IMR-90 (cell line): Measurements from ENCODE around the gene AVPR1A. TPM values are rescaled to one million over a fixed set of nuclear protein-coding genes. Genes with fewer than 3 reads are reported as not detected.

Experiments used
- ATAC-seq: fragments of 200-7000 bp; cut with Tn5 transposase; 2 replicates; pipeline ENCODE4 v1.9.1; 2020; ENCODE audit warnings: low read depth, mild to moderate bottlenecking, moderate library complexity
- BruUV-seq: library from RNA; stranded (reverse); fragments of 400-500 nt; replicated peaks from 2 replicates; lab custom pipeline; 2021; lab: Mats Ljungman, UMichigan
- CTCF ChIA-PET: fragments of 300-600 bp; formaldehyde crosslinking; extraction: SDS; loops from one replicate; lab custom pipeline; 2021; ENCODE audit warnings: antibody characterized with exemption; lab: Yijun Ruan, JAX
- POLR2A ChIA-PET: fragments of 300-600 bp; sonication (Branson Sonifier 250); formaldehyde crosslinking; loops from one replicate; lab custom pipeline; 2022; ENCODE audit warnings: antibody characterized with exemption; ENCODE audit not compliant: unreplicated experiment; lab: Charles Lee
- DNase-seq: peaks from one replicate; pipeline ENCODE4 v3.0.0; 2013
- H2AFZ ChIP-seq: replicated peaks from 2 replicates; pipeline ENCODE3; 2013; ENCODE audit warnings: low read length, mild to moderate bottlenecking; ENCODE audit not compliant: poor library complexity
- H2AK5ac ChIP-seq: 2 replicates; pipeline ENCODE4 v1.6.1; 2013; ENCODE audit warnings: low read depth, low read length, inconsistent platforms
- H2AK9ac ChIP-seq: replicated peaks from 2 replicates; pipeline ENCODE3; 2013; ENCODE audit warnings: mild to moderate bottlenecking, low read depth, low read length, moderate library complexity; ENCODE audit not compliant: poor library complexity
- H2BK120ac ChIP-seq: 2 replicates; pipeline ENCODE4 v1.6.1; 2013; ENCODE audit warnings: low read depth, low read length, inconsistent platforms
- H2BK15ac ChIP-seq: 3 replicates; pipeline ENCODE4 v1.6.1; 2013; ENCODE audit warnings: low read depth, low read length, inconsistent platforms
- H2BK20ac ChIP-seq: 2 replicates; pipeline ENCODE4 v1.6.1; 2013; ENCODE audit warnings: low read depth, mild to moderate bottlenecking, inconsistent platforms, low read length, moderate library complexity
- H2BK5ac ChIP-seq: 2 replicates; pipeline ENCODE4 v1.6.1; 2013; ENCODE audit warnings: mild to moderate bottlenecking, low read depth, low read length, inconsistent platforms; ENCODE audit not compliant: poor library complexity, severe bottlenecking
- H3K14ac ChIP-seq: replicated peaks from 2 replicates; pipeline ENCODE4 v1.6.1; 2013; ENCODE audit warnings: low read depth, low read length, inconsistent platforms
- H3K18ac ChIP-seq: 2 replicates; pipeline ENCODE4 v1.6.1; 2013; ENCODE audit warnings: low read depth, low read length, control low read depth
- H3K23ac ChIP-seq: 2 replicates; pipeline ENCODE4 v1.6.1; 2013; ENCODE audit warnings: low read depth, low read length, inconsistent platforms
- H3K27ac ChIP-seq: 2 replicates; pipeline ENCODE4 v1.5.1; 2013; ENCODE audit warnings: mild to moderate bottlenecking, control low read depth, low read length; ENCODE audit not compliant: insufficient read depth
- H3K27me3 ChIP-seq: 2 replicates; pipeline ENCODE4 v1.6.1; 2013; ENCODE audit warnings: low read length; ENCODE audit not compliant: control insufficient read depth, insufficient read depth
- H3K36me3 ChIP-seq: 2 replicates; pipeline ENCODE4 v1.6.1; 2013; ENCODE audit warnings: low read length, mixed read lengths; ENCODE audit not compliant: control insufficient read depth, insufficient read depth
- H3K4ac ChIP-seq: 2 replicates; pipeline ENCODE4 v1.6.1; 2013; ENCODE audit warnings: low read depth, low read length, inconsistent platforms
- H3K4me1 ChIP-seq: 2 replicates; pipeline ENCODE4 v1.6.1; 2013; ENCODE audit warnings: low read length, mixed read lengths; ENCODE audit not compliant: control insufficient read depth, insufficient read depth
- H3K4me2 ChIP-seq: 2 replicates; pipeline ENCODE4 v1.6.1; 2013; ENCODE audit warnings: low read depth, mild to moderate bottlenecking, control low read depth, low read length, moderate library complexity
- H3K4me3 ChIP-seq: 2 replicates; pipeline ENCODE4 v1.5.1; 2013; ENCODE audit warnings: low read depth, mild to moderate bottlenecking, control low read depth, low read length, moderate library complexity; ENCODE audit not compliant: insufficient read depth
- H3K56ac ChIP-seq: 2 replicates; pipeline ENCODE4 v1.6.1; 2013; ENCODE audit warnings: low read length, inconsistent platforms; ENCODE audit not compliant: insufficient read depth; ENCODE audit errors: extremely low read depth
- H3K79me1 ChIP-seq, 2 experiments: 2 replicates each; pipeline ENCODE4 v1.6.1; 2013; ENCODE audit warnings: low read length in 2 of 2, inconsistent platforms in 1 of 2, low read depth in 1 of 2
- H3K9ac ChIP-seq: 2 replicates; pipeline ENCODE4 v1.6.1; 2013; ENCODE audit warnings: low read depth, low read length, control low read depth
- H3K9me1 ChIP-seq: 2 replicates; pipeline ENCODE4 v1.6.1; 2013; ENCODE audit warnings: low read length, inconsistent platforms; ENCODE audit not compliant: insufficient read depth
- H3K9me3 ChIP-seq: 2 replicates; pipeline ENCODE4 v1.6.1; 2013; ENCODE audit warnings: low read length; ENCODE audit not compliant: control insufficient read depth, insufficient read depth
- H4K20me1 ChIP-seq: 2 replicates; pipeline ENCODE4 v1.6.1; 2013; ENCODE audit warnings: low read length, inconsistent platforms; ENCODE audit not compliant: insufficient read depth
- H4K5ac ChIP-seq: 2 replicates; pipeline ENCODE4 v1.6.1; 2013; ENCODE audit warnings: mild to moderate bottlenecking, low read depth, low read length, control low read depth
- H4K8ac ChIP-seq, 2 experiments: 2 replicates each; pipeline ENCODE4 v1.6.1; 2013; ENCODE audit warnings: low read depth in 2 of 2, low read length in 2 of 2, control low read depth in 1 of 2, inconsistent platforms in 1 of 2
- H4K91ac ChIP-seq: 2 replicates; pipeline ENCODE4 v1.6.1; 2013; ENCODE audit warnings: low read depth, low read length, inconsistent platforms; ENCODE audit not compliant: insufficient read depth
- BHLHE40 ChIP-seq: fragments of 150-350 bp; IDR thresholded peaks from 2 replicates; pipeline ENCODE4 v1.6.1; 2016; ENCODE audit warnings: mild to moderate bottlenecking, low read depth, low read length
- CEBPB ChIP-seq: IDR thresholded peaks from 2 replicates; pipeline ENCODE4 v1.6.1; 2012; ENCODE audit warnings: low read depth, low read length, improper control_type of control experiment
- CHD1 ChIP-seq: IDR thresholded peaks from 2 replicates; pipeline ENCODE4 v1.6.1; 2012; ENCODE audit warnings: low read depth, low read length, improper control_type of control experiment
- CTCF ChIP-seq: conservative IDR thresholded peaks from 2 replicates; pipeline ENCODE4 v1.5.1; 2012; ENCODE audit warnings: mild to moderate bottlenecking, low read depth, low read length, improper control_type of control experiment
- ELK1 ChIP-seq: fragments of 150-350 bp; IDR thresholded peaks from 2 replicates; pipeline ENCODE4 v1.6.1; 2016; ENCODE audit warnings: low read depth, mild to moderate bottlenecking, low read length, moderate library complexity, borderline replicate concordance
- FOS ChIP-seq: fragments of 150-350 bp; IDR thresholded peaks from 2 replicates; pipeline ENCODE4 v1.6.1; 2016; ENCODE audit warnings: low read depth, low read length
- MAFK ChIP-seq: IDR thresholded peaks from 2 replicates; pipeline ENCODE4 v1.6.1; 2012; ENCODE audit warnings: low read depth, low read length, improper control_type of control experiment
- MAZ ChIP-seq: IDR thresholded peaks from 2 replicates; pipeline ENCODE4 v1.6.1; 2012; ENCODE audit warnings: low read depth, mild to moderate bottlenecking, low read length, improper control_type of control experiment, moderate library complexity, borderline replicate concordance
- MXI1 ChIP-seq: IDR thresholded peaks from 2 replicates; pipeline ENCODE4 v1.6.1; 2012; ENCODE audit warnings: low read depth, mild to moderate bottlenecking, low read length, moderate library complexity, borderline replicate concordance
- NFE2L2 ChIP-seq: fragments of 150-350 bp; IDR thresholded peaks from 2 replicates; pipeline ENCODE4 v1.6.1; 2016; ENCODE audit warnings: low read depth, mild to moderate bottlenecking, low read length
- POLR2A ChIP-seq: IDR thresholded peaks from 2 replicates; pipeline ENCODE4 v1.6.1; 2012; ENCODE audit warnings: mild to moderate bottlenecking, low read depth, low read length
- RAD21 ChIP-seq: IDR thresholded peaks from 2 replicates; pipeline ENCODE4 v1.6.1; 2012; ENCODE audit warnings: low read length, improper control_type of control experiment
- RCOR1 ChIP-seq: IDR thresholded peaks from 2 replicates; pipeline ENCODE4 v1.6.1; 2012; ENCODE audit warnings: mild to moderate bottlenecking, low read length, improper control_type of control experiment; ENCODE audit not compliant: insufficient replicate concordance
- RFX5 ChIP-seq: IDR thresholded peaks from 2 replicates; pipeline ENCODE4 v1.8.0; 2012; ENCODE audit warnings: low read depth, mild to moderate bottlenecking, low read length, moderate library complexity
- SMC3 ChIP-seq: fragments of 150-350 bp; IDR thresholded peaks from 2 replicates; pipeline ENCODE4 v1.6.1; 2016; ENCODE audit warnings: low read depth, mild to moderate bottlenecking, antibody characterized with exemption, low read length, moderate library complexity
- USF2 ChIP-seq: fragments of 150-350 bp; IDR thresholded peaks from 2 replicates; pipeline ENCODE4 v1.6.1; 2017; ENCODE audit warnings: mild to moderate bottlenecking, antibody characterized with exemption, low read length, low read depth
- WGBS, 2 experiments: methylation state at CpG; one replicate each; pipeline versions ENCODE4 v1.1.5 to v1.1.7; 2013; ENCODE audit warnings: missing lambda C conversion rate in 2 of 2; ENCODE audit not compliant: insufficient read length in 1 of 2; ENCODE audit errors: extremely low coverage in 2 of 2; 5-methylcytosine and 5-hydroxymethylcytosine counted together
- dilution Hi-C: fragments of 300-500 bp; cut with HindIII; formaldehyde crosslinking; loops from one replicate; pipeline ENCODE4 v1.14.3; 2018; ENCODE audit warnings: low sequenced_read_pairs; ENCODE audit not compliant: unreplicated experiment
- in situ Hi-C: fragments of 300-500 bp; cut with MboI; formaldehyde crosslinking; loops from 3 replicates; pipeline ENCODE4 v1.14.3; 2019; ENCODE audit warnings: low sequenced_read_pairs, inconsistent platforms, mixed read lengths
- intact Hi-C: fragments of 100-400 bp; cut with micrococcal nuclease; formaldehyde crosslinking; loops from 2 replicates; pipeline ENCODE4 v1.10.0; 2022
- polyA plus RNA-seq, 3 experiments: library from polyadenylated mRNA; depleted of rRNA; stranded (reverse); fragments of >200 nt; gene quantifications; 2 replicates each; pipeline ENCODE4 v1.2.3, GENCODE V29; 2012; ENCODE audit warnings: low replicate concordance in 1 of 3
- total RNA-seq: library from RNA; depleted of rRNA; stranded (reverse); fragments of >200 nt; gene quantifications from 2 replicates; pipeline ENCODE4 v1.2.3, GENCODE V29; 2012

Gene AVPR1A
- total and polyA plus RNA-seq, 2 of the 4 experiments (the other 2 are of a cell fraction) = not detected

GRCh38 chr12:63154560-63154959 lies 3.6 kb upstream of the AVPR1A start:
- no peaks in the 10 kb centered on the region for H3K36me3 ChIP-seq
- WGBS, 2 experiments = 83% methylated on average over 2 of the region's 5 CpGs; no CpG with 5 or more reads in 1 of the 2 experiments
- no peak overlapping the region for H3K9ac ChIP-seq
- no peak overlapping the region for H2AK9ac ChIP-seq
- no peak overlapping the region for H2BK20ac ChIP-seq
- DNase-seq (no peak), ATAC-seq (no peak)
- no peak overlapping the region for H3K4ac ChIP-seq
- H2AFZ ChIP-seq = no peak overlapping the region
- peaks cover 24% of the 10 kb centered on the region for H3K27me3 ChIP-seq
- H3K23ac ChIP-seq = no peak overlapping the region
- no peak overlapping the region for H3K14ac ChIP-seq
- H3K4me2 ChIP-seq = no peak overlapping the region
- H3K9me3 ChIP-seq = peaks cover 5% of the 10 kb centered on the region
- H4K8ac ChIP-seq = no peak overlapping the region
- no peak overlapping the region for H2BK120ac ChIP-seq
- dilution Hi-C loops = no loop called here
- TF ChIP-seq BHLHE40 (no peak), RAD21 (no peak), NFE2L2 (no peak), RCOR1 (no peak), CHD1 (no peak), CEBPB (no peak), SMC3 (no peak), MAFK (no peak), RFX5 (no peak), FOS (no peak), CTCF (no peak), MAZ (no peak), MXI1 (no peak), USF2 (no peak), POLR2A (no peak), ELK1 (no peak)
- H3K56ac ChIP-seq = no peak overlapping the region
- no peaks in the 10 kb centered on the region for H3K79me1 ChIP-seq
- H2BK5ac ChIP-seq = no peak overlapping the region
- no peaks in the 10 kb centered on the region for H3K4me1 ChIP-seq
- no peak overlapping the region for H2AK5ac ChIP-seq
- H3K9me1 ChIP-seq = no peaks in the 10 kb centered on the region
- in situ Hi-C loops = no loop called here
- H3K27ac ChIP-seq = no peak overlapping the region
- BruUV-seq = no TSS peak
- H2BK15ac ChIP-seq = no peak overlapping the region
- intact Hi-C loops = no loop called here
- no peak overlapping the region for H4K5ac ChIP-seq
- H4K91ac ChIP-seq = no peak overlapping the region
- ChIA-PET POLR2A (no interaction called here), CTCF (no interaction called here)
- no peak overlapping the region for H3K4me3 ChIP-seq
- H4K20me1 ChIP-seq = no peaks in the 10 kb centered on the region
- no peak overlapping the region for H3K18ac ChIP-seq
